K562 (cell line): Measurements from ENCODE around the gene SART1. TPM values are rescaled to one million over a fixed set of nuclear protein-coding genes. Genes with fewer than 3 reads are reported as not detected.
A peak's percentile ranks its signal among the peaks of the same experiment; 100 is the strongest.

Source experiments
- ATAC-seq: fragments of 200-7000 bp; cut with Tn5 transposase; 3 replicates; pipeline ENCODE4 v1.9.1; 2020; ENCODE audit warnings: moderate library complexity
- BruUV-seq: library from RNA; stranded (reverse); fragments of 400-500 nt; replicated peaks from 2 replicates; lab custom pipeline; 2021; lab: Mats Ljungman, UMichigan
- CTCF ChIA-PET: fragments of 300-600 bp; formaldehyde crosslinking; extraction: SDS; loops from one replicate; lab custom pipeline; 2021; ENCODE audit warnings: low intra/inter-chr PET ratio; lab: Yijun Ruan, JAX
- POLR2A ChIA-PET: fragments of 300-600, 350-650 bp; sonication (Branson Sonifier 250); formaldehyde crosslinking; extraction: SDS; loops from one replicate; lab custom pipeline; 2021; ENCODE audit warnings: antibody characterized with exemption, inconsistent platforms; lab: Yijun Ruan, JAX
- DNase-seq, 4 experiments: peaks; one replicate each; pipeline versions ENCODE4 v3.0.0 to v3.0.0-alpha.2; 2011 to 2018; ENCODE audit warnings: low spot score in 3 of 4, mixed read lengths in 3 of 4; ENCODE audit errors: extremely low read depth in 1 of 4
- FAIRE-seq: peaks from 2 replicates; lab custom pipeline; 2011; peaks lifted over from hg19 to GRCh38; lab: Jason Lieb, UNC
- H2AFZ ChIP-seq: 2 replicates; pipeline ENCODE4 v1.6.0; 2011; ENCODE audit warnings: low read depth, low read length, control low read depth, inconsistent platforms
- H3K27ac ChIP-seq: fragments of 200-600 bp; 3 replicates; pipeline ENCODE4 v1.8.0; 2011; ENCODE audit warnings: low read depth, mild to moderate bottlenecking, control low read depth, inconsistent platforms, low read length, moderate library complexity, mixed read lengths; ENCODE audit errors: extremely low read depth
- H3K27me3 ChIP-seq, 2 experiments: fragments of 300-600 bp in 1 of 2; 2 replicates in 1 of 2; 3 replicates in 1 of 2; pipeline versions ENCODE4 v1.6.0 to v1.8.0; 2011; ENCODE audit warnings: inconsistent platforms in 2 of 2, low read length in 2 of 2, mild to moderate bottlenecking in 1 of 2, mixed read lengths in 1 of 2, moderate library complexity in 1 of 2; ENCODE audit not compliant: control insufficient read depth in 2 of 2, insufficient read depth in 2 of 2
- H3K36me3 ChIP-seq: fragments of 300-600 bp; 3 replicates; pipeline ENCODE4 v1.8.0; 2011; ENCODE audit warnings: mild to moderate bottlenecking, low read length, inconsistent platforms; ENCODE audit not compliant: control insufficient read depth, insufficient read depth
- H3K4me1 ChIP-seq, 2 experiments: fragments of 200-600 bp in 1 of 2; replicated peaks in 1 of 2; 2 replicates in 1 of 2; 3 replicates in 1 of 2; pipeline versions ENCODE4 v1.5.1 to v1.8.0; 2011; ENCODE audit warnings: inconsistent platforms in 2 of 2, low read length in 2 of 2, mild to moderate bottlenecking in 1 of 2, mixed read lengths in 1 of 2, moderate library complexity in 1 of 2; ENCODE audit not compliant: control insufficient read depth in 2 of 2, insufficient read depth in 2 of 2
- H3K4me2 ChIP-seq: 2 replicates; pipeline ENCODE4 v1.6.1; 2011; ENCODE audit warnings: low read length, control low read depth, inconsistent platforms, mixed read lengths; ENCODE audit not compliant: insufficient read depth
- H3K4me3 ChIP-seq: fragments of 200-600 bp; sonication (generic), shearing (Covaris generic); 2 replicates; pipeline ENCODE4 v1.5.1; 2016; ENCODE audit warnings: control low read depth, inconsistent platforms
- H3K79me2 ChIP-seq: fragments of 200-600 bp; 3 replicates; pipeline ENCODE4 v1.8.0; 2011; ENCODE audit warnings: low read length, inconsistent platforms; ENCODE audit not compliant: control insufficient read depth, insufficient read depth
- H3K9ac ChIP-seq, 2 experiments: 2 replicates each; pipeline versions ENCODE4 v1.6.0 to v1.6.1; 2011; ENCODE audit warnings: low read depth in 2 of 2, low read length in 2 of 2, control low read depth in 1 of 2, inconsistent platforms in 1 of 2, mild to moderate bottlenecking in 1 of 2, mixed read lengths in 1 of 2; ENCODE audit not compliant: insufficient read depth in 1 of 2
- H3K9me1 ChIP-seq: one replicate; pipeline ENCODE4 v1.6.0; 2011; ENCODE audit warnings: inconsistent platforms, mild to moderate bottlenecking, low read length, moderate library complexity; ENCODE audit not compliant: control insufficient read depth, insufficient read depth
- H3K9me3 ChIP-seq: replicated peaks from 2 replicates; pipeline ENCODE4 v1.5.1; 2011; ENCODE audit warnings: low read depth, low read length, inconsistent platforms; ENCODE audit not compliant: control insufficient read depth, insufficient read depth
- H4K20me1 ChIP-seq: replicated peaks from 2 replicates; pipeline ENCODE4 v1.6.1; 2011; ENCODE audit warnings: low read length, inconsistent platforms, mixed read lengths; ENCODE audit not compliant: control insufficient read depth, insufficient read depth
- EGR1 ChIP-seq: fragments of 450-650 bp; conservative IDR thresholded peaks from 2 replicates; pipeline ENCODE4 v1.6.1; 2017; ENCODE audit warnings: mild to moderate bottlenecking
- ETS1 ChIP-seq: conservative IDR thresholded peaks from 2 replicates; pipeline ENCODE4 v1.6.1; 2011; ENCODE audit warnings: low read depth, mild to moderate bottlenecking, low read length; ENCODE audit not compliant: control insufficient read depth
- GABPA ChIP-seq: fragments of 200-800 bp; sonication (Bioruptor generic); conservative IDR thresholded peaks from 2 replicates; pipeline ENCODE4 v1.6.1; 2016; ENCODE audit warnings: low read depth, missing genetic modification characterization, missing compliant biosample characterization
- KDM4B ChIP-seq, 2 experiments: fragments of 450-650 bp in 1 of 2; sonication (generic) in 1 of 2; IDR thresholded peaks; 2 replicates each; pipeline ENCODE4 v1.6.1; 2016 to 2017; ENCODE audit warnings: borderline replicate concordance in 2 of 2, antibody characterized with exemption in 1 of 2, low read depth in 1 of 2, mild to moderate bottlenecking in 1 of 2
- NEUROD1 ChIP-seq: fragments of 150-350 bp; IDR thresholded peaks from 2 replicates; pipeline ENCODE4 v1.6.1; 2014; ENCODE audit warnings: borderline replicate concordance, low read length, low read depth; ENCODE audit not compliant: partially characterized antibody
- POLR2AphosphoS2 ChIP-seq: IDR thresholded peaks from 2 replicates; pipeline ENCODE4 v1.6.1; 2012; ENCODE audit warnings: low read length, improper control_type of control experiment
- SAP30 ChIP-seq: fragments of 200-600 bp; sonication (generic); IDR thresholded peaks from 2 replicates; pipeline ENCODE4 v1.6.1; 2012; ENCODE audit warnings: borderline replicate concordance, low read depth, mild to moderate bottlenecking, moderate library complexity, low read length, control low read depth, inconsistent platforms; ENCODE audit not compliant: insufficient read depth, poor library complexity, severe bottlenecking
- TSC22D4 ChIP-seq: fragments of 450-650 bp; IDR thresholded peaks from 2 replicates; pipeline ENCODE4 v1.6.1; 2016; ENCODE audit warnings: missing genetic modification characterization, missing biosample characterization, control low read depth
- USF1 ChIP-seq: sonication (generic); formaldehyde crosslinking; IDR thresholded peaks from 2 replicates; pipeline ENCODE4 v1.9.0; 2022; ENCODE audit warnings: mild to moderate bottlenecking, missing genetic modification reagents
- ZBTB34 ChIP-seq: fragments of 250-450 bp; sonication (Bioruptor Pico); IDR thresholded peaks from 2 replicates; pipeline ENCODE4 v1.8.0; 2021; ENCODE audit warnings: mild to moderate bottlenecking, moderate library complexity
- ZFPM2 ChIP-seq: fragments of 250-450 bp; sonication (Bioruptor Pico); IDR thresholded peaks from 2 replicates; pipeline ENCODE4 v1.5.1; 2022; ENCODE audit warnings: mild to moderate bottlenecking
- ZNF551 ChIP-seq: fragments of 250-450 bp; sonication (Bioruptor Pico); IDR thresholded peaks from 2 replicates; pipeline ENCODE4 v1.5.0; 2021; ENCODE audit warnings: mild to moderate bottlenecking, moderate library complexity
- ZNF668 ChIP-seq: fragments of 250-450 bp; sonication (Bioruptor Pico); IDR thresholded peaks from 2 replicates; pipeline ENCODE4 v1.8.0; 2022; ENCODE audit warnings: mild to moderate bottlenecking, inconsistent platforms
- ZNF717 ChIP-seq: fragments of 250-450 bp; sonication (Bioruptor Pico); IDR thresholded peaks from 2 replicates; pipeline ENCODE4 v1.5.0; 2021
- ZSCAN32 ChIP-seq: fragments of 450-650 bp; formaldehyde crosslinking; IDR thresholded peaks from 2 replicates; pipeline ENCODE4 v1.4.0; 2020; ENCODE audit warnings: mild to moderate bottlenecking, moderate library complexity
- WGBS: fragments of 100-300 bp; shearing (Covaris generic); methylation state at CpG from one replicate; pipeline ENCODE4 v1.1.6; 2016; ENCODE audit warnings: low coverage, mixed read lengths; ENCODE audit not compliant: insufficient coverage; ENCODE audit errors: missing lambda C conversion rate; 5-methylcytosine and 5-hydroxymethylcytosine counted together
- in situ Hi-C: fragments of 300-500 bp; cut with MboI; formaldehyde crosslinking; loops from 4 replicates; pipeline ENCODE4 v1.15.0; 2018; ENCODE audit warnings: inconsistent platforms, mixed read lengths
- intact Hi-C: fragments of 100-400 bp; cut with micrococcal nuclease; formaldehyde crosslinking; loops from 2 replicates; pipeline ENCODE4 v1.14.2; 2022
- polyA plus RNA-seq, 8 experiments: library from polyadenylated mRNA; depleted of rRNA in 4 of 8; stranded (reverse) in 5 of 8; unstranded in 3 of 8; fragments of >200 nt; fragmentation: Nextera tagmentation in 2 of 8; fragmentation: Illumina TruSeq in 1 of 8; extraction: Ambion mirVana in 2 of 8; extraction: Trizol in 1 of 8; gene quantifications; 2 replicates each; pipeline versions ENCODE4 v1.2.1 to v1.2.3, GENCODE V29; 2011 to 2014; ENCODE audit warnings: inconsistent platforms in 1 of 8, missing spikeins in 1 of 8
- total RNA-seq, 7 experiments: library from RNA; depleted of rRNA in 6 of 7; stranded (reverse); fragments of >200 nt in 6 of 7; fragmentation: Illumina TruSeq in 2 of 7; extraction: Trizol in 2 of 7; gene quantifications; 2 replicates each; pipeline versions ENCODE4 v1.2.1 to v1.2.3, GENCODE V29; 2011 to 2021; ENCODE audit warnings: low replicate concordance in 1 of 7
- TF ChIP-seq, protein P1 (sequence below): fragments of 450-650 bp; IDR thresholded peaks from 2 replicates; pipeline ENCODE4 v1.6.1; 2016

The SART1 gene
- total and polyA plus RNA-seq, 9 of the 15 experiments (the other 6 are each of a cell fraction or from before 2014, with no cell fraction given) = 4.8 to 84.1 (median 31.7) TPM

- ATAC-seq (peak; percentile 44), DNase-seq (peak in 3 of 4 experiments; percentile 64 to 84 (median 82)), FAIRE-seq (no peak)
- intact Hi-C loops (loop anchor here (1.0 kb wide), 1 partner anchor 42 kb away; the partner anchor contains the start of gene SART1), in situ Hi-C loops (no loop called here)
- TSS peak; percentile 70 for BruUV-seq
- no peaks in the 10 kb centered on the region for H3K9me1 ChIP-seq
- H3K27ac ChIP-seq = peak overlapping the region; percentile 62; the same call in 1 of the 3 replicates
- ChIA-PET POLR2A (no interaction called here), CTCF (interaction anchor here (1.5 kb wide), 1 partner anchor 31 kb away, joined by 7 read pairs; the partner anchor contains the start of gene FIBP)
- peak overlapping the region; percentile 75 for H3K4me2 ChIP-seq
- H3K9ac ChIP-seq = peak overlapping the region; percentile 46 to 91; a peak in 3 of 4 replicates
- peak overlapping the region; percentile 90 for H2AFZ ChIP-seq
- no peaks in the 10 kb centered on the region for H4K20me1 ChIP-seq
- 5% methylated on average over 35 of the region's 60 CpGs for WGBS
- H3K4me3 ChIP-seq = peak overlapping the region; percentile 98
- H3K27me3 ChIP-seq = no peaks in the 10 kb centered on the region
- H3K4me1 ChIP-seq = peaks cover 25 to 63% of the 10 kb centered on the region in 2 experiments
- peaks cover 31% of the 10 kb centered on the region; the same call in 1 of the 3 replicates for H3K36me3 ChIP-seq
- peaks cover 31% of the 10 kb centered on the region for H3K79me2 ChIP-seq
- no peaks in the 10 kb centered on the region for H3K9me3 ChIP-seq
- TF ChIP-seq KDM4B (IDR thresholded peaks at IDR 0.05; ENCODE audit: borderline replicate concordance in 2 of 2, low read depth in 1 of 2) = 0 out of 4 replicates have a peak, but pooled peaks of 1 of the 2 experiments have one; percentile 2
- no peak for TF ChIP-seq ZNF551 (CRISPR knock-in tag)
- no peak for TF ChIP-seq TSC22D4
- no peak for TF ChIP-seq ZNF668 (CRISPR knock-in tag)
- TF ChIP-seq ZNF717 (CRISPR knock-in tag) = no peak
- TF ChIP-seq SAP30 = peak; percentile 59
- no peak for TF ChIP-seq ZFPM2 (CRISPR knock-in tag)
- no peak for TF ChIP-seq USF1 (CRISPR knock-in tag)
- TF ChIP-seq, protein P1, sequence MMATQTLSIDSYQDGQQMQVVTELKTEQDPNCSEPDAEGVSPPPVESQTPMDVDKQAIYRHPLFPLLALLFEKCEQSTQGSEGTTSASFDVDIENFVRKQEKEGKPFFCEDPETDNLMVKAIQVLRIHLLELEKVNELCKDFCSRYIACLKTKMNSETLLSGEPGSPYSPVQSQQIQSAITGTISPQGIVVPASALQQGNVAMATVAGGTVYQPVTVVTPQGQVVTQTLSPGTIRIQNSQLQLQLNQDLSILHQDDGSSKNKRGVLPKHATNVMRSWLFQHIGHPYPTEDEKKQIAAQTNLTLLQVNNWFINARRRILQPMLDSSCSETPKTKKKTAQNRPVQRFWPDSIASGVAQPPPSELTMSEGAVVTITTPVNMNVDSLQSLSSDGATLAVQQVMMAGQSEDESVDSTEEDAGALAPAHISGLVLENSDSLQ = 0 out of 2 replicates have a peak, but pooled peaks have one; percentile 26
- TF ChIP-seq NEUROD1 = no peak
- no peak; the same call in none of the 2 replicates for TF ChIP-seq GABPA (tag)
- peak; percentile 74 for TF ChIP-seq EGR1
- peak; percentile 58; the same call in 1 of the 2 replicates for TF ChIP-seq ETS1
- no peak for TF ChIP-seq ZSCAN32 (CRISPR knock-in tag)
- no peak for TF ChIP-seq ZBTB34 (CRISPR knock-in tag)
- TF ChIP-seq POLR2AphosphoS2 = no peak
Measured at GRCh38 chr11:65919573-65920371, 41.8 kb upstream of the SART1 start.
